Measurements from ENCODE around the gene SORCS2.

SORCS2 gene

DNA sequence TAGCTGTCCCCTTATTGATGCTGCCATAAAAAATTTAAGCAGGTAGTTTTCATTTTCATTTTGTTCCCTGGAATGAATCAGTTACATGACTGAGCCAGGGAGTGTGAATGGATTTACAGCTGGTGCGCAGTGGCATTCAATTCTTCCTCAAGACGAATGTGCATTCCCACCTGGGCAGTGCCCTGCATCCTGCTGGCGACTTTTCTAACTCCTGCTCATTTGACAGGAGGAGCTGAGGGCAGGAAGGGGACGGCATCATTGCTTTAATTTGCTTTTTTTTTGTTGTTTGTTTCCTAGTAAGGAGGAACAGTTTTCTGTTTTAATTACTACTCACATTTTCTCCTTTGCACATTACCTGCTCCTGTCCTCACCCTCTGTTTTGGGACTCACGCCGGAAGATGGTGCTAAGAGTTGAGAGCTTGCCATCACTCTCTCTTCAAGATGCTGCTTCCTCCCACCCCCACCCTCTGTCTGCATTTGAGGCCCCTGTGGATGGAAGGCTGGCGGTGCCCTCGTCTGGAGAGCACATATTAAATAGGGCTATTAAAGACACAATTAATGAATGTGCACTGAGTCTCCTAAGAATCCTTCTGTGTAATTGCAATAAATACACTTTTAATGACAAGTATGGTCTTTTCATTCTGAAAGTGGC lies 206.6 kb downstream of the SORCS2 start:
- DNase-seq: peak; percentile 17

GRCh38 chr4:7399440-7400234 lies 207.3 kb downstream of the SORCS2 start:
- DNase-seq: peak; percentile 12

DNA sequence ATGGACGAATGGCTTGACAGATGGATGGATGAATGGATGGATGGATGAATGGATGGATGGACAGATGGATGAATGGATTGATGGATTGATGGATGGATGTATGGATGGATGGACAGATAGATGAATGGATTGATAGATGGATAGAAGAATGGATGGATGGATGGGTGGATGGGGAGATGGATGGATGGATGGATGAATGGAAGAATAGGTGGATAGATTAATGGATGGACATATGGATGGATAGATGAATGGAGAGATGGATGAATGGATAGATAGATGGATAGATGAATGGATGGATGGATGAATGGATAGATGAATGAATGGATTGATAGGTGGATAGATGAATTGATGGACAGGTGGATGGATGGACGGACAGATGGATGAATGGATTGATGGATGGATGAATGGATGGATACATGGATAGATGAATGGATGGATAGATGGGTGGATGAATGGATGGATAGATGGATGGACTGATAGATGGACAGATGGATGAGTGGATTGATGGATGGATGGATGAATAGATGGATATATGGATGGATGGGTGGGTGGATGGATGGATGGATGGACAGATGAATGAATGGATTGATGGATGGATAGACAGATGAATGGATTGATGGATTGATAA lies 208.4 kb downstream of the SORCS2 start:
- DNase-seq: peak; percentile 4

DNA sequence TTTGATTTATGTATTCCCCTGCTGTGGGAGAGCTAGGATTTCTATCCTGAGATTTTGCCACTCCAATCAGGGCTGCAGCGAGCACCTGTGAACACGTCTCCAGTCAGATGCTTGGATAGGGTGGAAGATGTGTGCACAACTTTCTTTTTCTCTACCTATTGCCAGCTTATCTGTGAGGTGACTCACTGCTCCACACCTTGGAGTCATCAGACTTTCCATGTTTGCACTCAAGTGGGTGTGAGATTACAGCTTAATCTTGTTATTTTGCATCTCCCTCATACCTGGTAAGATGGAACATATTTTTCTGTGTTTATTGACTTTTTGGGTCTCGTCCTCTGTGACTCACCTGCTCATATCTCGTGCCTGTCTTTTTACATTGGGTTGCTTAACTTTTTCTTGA lies 210.2 kb downstream of the SORCS2 start:
- no peak for DNase-seq

GRCh38 chr4:7403001-7403400 lies 210.7 kb downstream of the SORCS2 start:
- DNase-seq: peak; percentile 3

DNA sequence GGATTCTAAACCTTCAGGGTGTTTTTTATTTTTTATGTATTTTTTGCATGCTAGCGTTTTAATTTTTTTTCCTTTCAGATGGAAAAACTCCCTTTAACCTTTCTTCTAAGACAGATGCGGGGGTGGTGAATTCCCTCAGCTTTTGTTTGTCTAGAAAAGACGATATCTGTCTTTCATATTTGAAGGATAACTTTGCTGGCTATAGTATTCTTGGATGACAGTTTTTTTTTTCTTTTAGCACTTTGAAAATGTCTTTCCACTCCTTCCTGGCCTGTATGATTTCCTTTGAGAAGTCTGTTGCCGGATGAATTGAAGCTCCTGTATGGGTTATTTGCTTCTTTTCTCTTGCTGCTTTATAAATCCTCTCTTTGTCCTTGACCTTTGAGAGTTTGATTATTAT lies 215.8 kb downstream of the SORCS2 start:
- DNase-seq: no peak

- DNase-seq: peak; percentile 54
Observed at GRCh38 chr4:7410446-7410845, 218.1 kb downstream of the SORCS2 start.

- DNase-seq: no peak
Observed at GRCh38 chr4:7411491-7411890, 219.2 kb downstream of the SORCS2 start.

DNA sequence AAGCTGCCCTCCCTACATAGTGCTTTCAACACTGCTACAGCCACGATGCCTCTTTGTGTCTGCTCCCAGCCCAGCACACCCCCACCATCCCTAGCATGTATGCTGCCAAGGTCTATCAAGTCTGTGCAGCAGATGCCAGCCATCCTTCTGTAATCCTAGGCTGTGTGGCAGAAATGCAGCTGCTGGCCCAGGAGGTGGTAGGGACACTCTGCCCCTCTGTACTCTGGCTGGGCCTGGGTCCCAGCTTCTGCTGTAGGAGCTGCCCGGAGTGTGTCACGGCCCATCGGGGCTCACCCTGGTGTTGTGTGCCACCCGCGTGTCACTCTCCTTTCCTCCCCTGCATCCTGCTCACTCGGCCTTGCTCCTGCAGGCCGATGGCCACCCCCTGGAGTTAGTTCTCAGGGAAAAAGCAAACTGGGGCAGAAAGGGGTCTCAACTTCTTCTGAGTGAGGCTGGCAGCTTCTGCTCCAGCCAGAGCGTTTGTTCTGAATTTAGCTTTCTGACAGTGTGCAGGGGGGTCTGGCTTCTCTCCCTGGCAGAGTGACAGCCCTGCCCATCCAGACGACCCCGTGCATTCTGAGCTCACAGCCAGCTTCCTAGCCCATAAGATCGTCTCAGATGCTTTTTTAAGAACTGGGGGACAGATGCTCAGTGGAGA lies 219.7 kb downstream of the SORCS2 start:
- DNase-seq: peak; percentile 30

GRCh38 chr4:7412554-7412912 lies 220.2 kb downstream of the SORCS2 start:
- peak; percentile 12 for DNase-seq

- DNase-seq: peak; percentile 3
Observed at GRCh38 chr4:7414046-7414445, 221.7 kb downstream of the SORCS2 start.

GRCh38 chr4:7414736-7415510 lies 222.6 kb downstream of the SORCS2 start:
- no peak for DNase-seq

- DNase-seq: peak; percentile 4
Observed at GRCh38 chr4:7415927-7416686, 223.8 kb downstream of the SORCS2 start.

DNA sequence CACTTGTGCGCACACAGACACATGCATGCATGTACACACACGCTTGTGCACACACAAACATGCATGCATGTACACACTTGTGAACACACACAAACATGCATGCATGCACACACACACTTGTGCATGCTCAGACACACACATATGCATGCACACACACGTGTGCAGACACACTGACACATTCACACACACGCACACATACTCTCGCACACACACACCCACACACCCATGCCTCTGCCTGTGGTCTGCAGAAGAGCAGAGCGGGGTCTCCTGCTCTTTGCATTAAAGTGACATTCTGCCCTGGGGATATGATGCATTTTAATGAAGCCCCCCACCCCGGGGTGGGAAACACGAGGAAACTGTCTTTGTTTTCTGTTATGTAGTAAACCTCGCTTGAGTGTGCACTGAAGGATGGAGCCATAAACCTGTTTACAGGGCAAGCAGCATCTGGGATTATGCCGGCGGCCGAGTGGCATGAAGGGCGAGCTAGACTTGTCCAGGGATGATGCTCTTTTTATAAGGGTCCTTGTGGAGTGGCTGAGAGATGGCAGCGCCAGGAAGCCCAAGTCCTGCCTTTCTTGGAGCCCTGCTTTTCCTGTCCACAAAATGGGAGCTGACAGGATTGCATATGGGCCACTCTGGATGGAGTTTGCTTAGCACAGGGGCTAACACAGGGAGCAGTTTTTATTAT lies 224.6 kb downstream of the SORCS2 start:
- peak; percentile 2 for DNase-seq

GRCh38 chr4:7417639-7418038 lies 225.3 kb downstream of the SORCS2 start:
- peak; percentile 18 for DNase-seq

DNA sequence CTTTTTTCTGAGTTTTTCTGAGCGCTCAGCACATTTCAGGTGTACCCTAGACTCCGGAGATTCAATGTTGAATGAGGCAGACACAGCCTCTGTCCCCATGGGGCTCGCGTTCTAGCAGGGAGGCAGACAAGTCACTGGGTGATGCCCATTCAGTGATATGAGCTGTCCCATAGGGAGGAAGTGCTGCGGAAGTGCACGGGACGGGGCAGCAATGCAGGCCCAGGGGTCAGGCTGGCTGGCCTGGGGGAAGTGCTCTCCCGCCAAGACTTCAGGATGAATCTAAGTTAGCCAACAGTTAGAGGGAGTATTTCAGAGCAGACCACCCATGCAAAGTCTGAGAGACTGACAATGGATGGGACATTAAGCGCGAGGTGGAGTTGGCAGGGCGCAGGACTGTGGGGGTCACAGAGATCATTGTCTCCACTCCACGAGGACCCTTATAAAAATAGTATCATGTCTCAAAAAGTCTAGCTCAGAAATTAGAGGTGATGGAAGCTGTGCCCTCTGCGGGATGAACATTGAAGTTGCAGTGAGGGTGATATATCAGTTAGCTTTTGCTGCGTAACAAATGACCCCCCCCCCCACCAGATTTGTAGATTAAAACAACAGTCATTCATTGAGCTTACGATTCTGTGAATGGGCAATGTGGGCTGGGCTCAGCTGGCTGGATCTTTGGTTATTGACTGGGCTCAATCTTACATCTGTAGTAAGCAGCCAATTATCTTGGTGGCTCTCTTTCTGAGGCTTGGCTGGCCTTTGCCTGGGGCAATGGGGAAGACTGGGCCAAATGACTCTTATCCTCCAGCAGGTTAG lies 226.0 kb downstream of the SORCS2 start:
- peak; percentile 10 for DNase-seq

- peak; percentile 4 for DNase-seq
Observed at GRCh38 chr4:7419961-7420660, 227.8 kb downstream of the SORCS2 start.

DNA sequence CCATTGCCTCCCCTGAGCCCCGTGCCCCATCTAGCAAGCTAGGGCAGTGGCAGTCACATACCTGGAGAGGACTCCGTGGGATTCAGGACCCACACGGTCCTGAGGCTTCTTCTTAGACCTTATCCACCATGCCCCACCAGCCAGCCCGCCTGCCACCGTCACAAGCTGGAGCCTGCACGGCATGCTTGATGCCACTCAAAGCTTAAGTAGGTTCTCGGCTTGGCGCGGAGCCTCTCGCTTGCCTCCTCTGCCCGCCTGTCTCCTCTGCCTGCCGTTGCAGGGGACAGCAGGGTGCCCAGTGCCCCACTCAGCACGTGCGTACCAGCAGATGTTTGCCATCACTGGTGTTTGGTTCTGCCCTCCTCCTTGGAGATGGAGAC lies 228.3 kb downstream of the SORCS2 start:
- peak; percentile 19 for DNase-seq

GRCh38 chr4:7421356-7422150 lies 229.2 kb downstream of the SORCS2 start:
- DNase-seq: peak; percentile 12

Data from left hindlimb (tissue), 1 donor.